ENCODE data around the gene ZNF578. TPM values are rescaled to one million over a fixed set of nuclear protein-coding genes. Genes with fewer than 3 reads are reported as not detected.
"Not testable (repeated sequence)": the region's sequence is repeated elsewhere in the genome, so short reads cannot be mapped to it uniquely, and the experiment has no call there.

Gene ZNF578
- total RNA-seq, 8 experiments from 2014 or later, result 0.11 to 7.5 (median 0.47) TPM

GRCh38 chr19:52485561-52486240 is 32.3 kb downstream of the ZNF578 start:
- in situ Hi-C loops (cut with MboI; ENCODE audit: low pct_unique_long_range_greater_than_20kb in 2 of 9, low sequenced_read_pairs in 9 of 9, unreplicated experiment in 9 of 9); H3K4me1 ChIP-seq (replicated peaks in 1 of 2); ATAC-seq (replicated peaks in 6 of 8); H3K4me3 ChIP-seq; H3K27ac ChIP-seq: not testable (repeated sequence)
- 0 to 67% (median 6%) methylated on average over 1 to 3 of the region's 8 CpGs; no CpG with 5 or more reads in 3 of the 10 experiments for WGBS, 10 experiments

GRCh38 chr19:52492201-52492993 is 39.0 kb downstream of the ZNF578 start:
- H3K27ac ChIP-seq, result no peak overlapping the region
- no peaks in the 10 kb centered on the region for H3K4me1 ChIP-seq (replicated peaks in 1 of 2)
- in situ Hi-C loops (cut with MboI; ENCODE audit: low pct_unique_long_range_greater_than_20kb in 2 of 9, low sequenced_read_pairs in 9 of 9, unreplicated experiment in 9 of 9), result no loop called here
- WGBS, 10 experiments, result 18 to 100% (median 47%) methylated on average over 1 to 12 of the region's 37 CpGs; no CpG with 5 or more reads in 4 of the 10 experiments
- ATAC-seq (replicated peaks in 6 of 8), result no peak
- H3K4me3 ChIP-seq, result peak overlapping the region in 1 of 5 donors; percentile 17

- WGBS, 10 experiments, result 0 to 80% (median 18%) methylated on average over 1 to 13 of the region's 28 CpGs; no CpG with 5 or more reads in 2 of the 10 experiments
- no peaks in the 10 kb centered on the region for H3K4me1 ChIP-seq (replicated peaks in 1 of 2)
- in situ Hi-C loops (cut with MboI; ENCODE audit: low pct_unique_long_range_greater_than_20kb in 2 of 9, low sequenced_read_pairs in 9 of 9, unreplicated experiment in 9 of 9), result no loop called here
- peak in 4 of 8 experiments; percentile 41 to 67 (median 51) for ATAC-seq (replicated peaks in 6 of 8)
- no peak overlapping the region for H3K27ac ChIP-seq
- H3K4me3 ChIP-seq, result peak overlapping the region in 1 of 5 donors; percentile 17
Observed at GRCh38 chr19:52492994-52493470, 39.7 kb downstream of the ZNF578 start.

- ATAC-seq (replicated peaks in 6 of 8), result no peak
- 43 to 100% (median 92%) methylated on average over 1 to 3 of the region's 3 CpGs; no CpG with 5 or more reads in 4 of the 10 experiments for WGBS, 10 experiments
- no peak overlapping the region for H3K27ac ChIP-seq
- in situ Hi-C loops (cut with MboI; ENCODE audit: low pct_unique_long_range_greater_than_20kb in 2 of 9, low sequenced_read_pairs in 9 of 9, unreplicated experiment in 9 of 9), result no loop called here
- H3K4me1 ChIP-seq (replicated peaks in 1 of 2), result no peaks in the 10 kb centered on the region
- H3K4me3 ChIP-seq, result no peak overlapping the region
Observed at GRCh38 chr19:52494518-52494917, 41.2 kb downstream of the ZNF578 start.

GRCh38 chr19:52498571-52498970 is 45.2 kb downstream of the ZNF578 start:
- in situ Hi-C loops (cut with MboI; ENCODE audit: low pct_unique_long_range_greater_than_20kb in 2 of 9, low sequenced_read_pairs in 9 of 9, unreplicated experiment in 9 of 9), result no loop called here
- Histone ChIP-seq H3K4me1 (replicated peaks in 1 of 2) (no peaks in the 10 kb centered on the region), H3K4me3 (no peak overlapping the region), H3K27ac (no peak overlapping the region)
- no peak for ATAC-seq (replicated peaks in 6 of 8)
- 53 to 88% (median 72%) methylated on average over 2 to 7 of the region's 8 CpGs; no CpG with 5 or more reads in 6 of the 10 experiments for WGBS, 10 experiments

GRCh38 chr19:52500474-52500873 is 47.1 kb downstream of the ZNF578 start:
- in situ Hi-C loops (cut with MboI; ENCODE audit: low pct_unique_long_range_greater_than_20kb in 2 of 9, low sequenced_read_pairs in 9 of 9, unreplicated experiment in 9 of 9); H3K4me3 ChIP-seq; ATAC-seq (replicated peaks in 6 of 8); H3K4me1 ChIP-seq (replicated peaks in 1 of 2); H3K27ac ChIP-seq: not testable (repeated sequence)
- 0 to 29% (median 6%) methylated on average over 1 to 3 of the region's 3 CpGs; no CpG with 5 or more reads in 2 of the 10 experiments for WGBS, 10 experiments

- H3K27ac ChIP-seq; H3K4me1 ChIP-seq (replicated peaks in 1 of 2); ATAC-seq (replicated peaks in 6 of 8); H3K4me3 ChIP-seq; in situ Hi-C loops (cut with MboI; ENCODE audit: low pct_unique_long_range_greater_than_20kb in 2 of 9, low sequenced_read_pairs in 9 of 9, unreplicated experiment in 9 of 9): not testable (repeated sequence)
- 36 to 71% (median 60%) methylated on average over 1 to 4 of the region's 12 CpGs; no CpG with 5 or more reads in 6 of the 10 experiments for WGBS, 10 experiments
Observed at GRCh38 chr19:52500991-52501390, 47.6 kb downstream of the ZNF578 start.

- Histone ChIP-seq H3K4me1 (replicated peaks in 1 of 2) (no peaks in the 10 kb centered on the region), H3K27ac (no peak overlapping the region), H3K4me3 (no peak overlapping the region)
- ATAC-seq (replicated peaks in 6 of 8), result no peak
- WGBS, 10 experiments, result 50 to 100% (median 92%) methylated on average over 1 to 5 of the region's 5 CpGs; no CpG with 5 or more reads in 2 of the 10 experiments
- in situ Hi-C loops (cut with MboI; ENCODE audit: low pct_unique_long_range_greater_than_20kb in 2 of 9, low sequenced_read_pairs in 9 of 9, unreplicated experiment in 9 of 9), result no loop called here
Observed at GRCh38 chr19:52507266-52507665, 53.9 kb downstream of the ZNF578 start.

GRCh38 chr19:52516191-52516590 is 62.8 kb downstream of the ZNF578 start:
- H3K4me3 ChIP-seq, result no peak overlapping the region
- no peaks in the 10 kb centered on the region for H3K4me1 ChIP-seq (replicated peaks in 1 of 2)
- no peak for ATAC-seq (replicated peaks in 6 of 8)
- in situ Hi-C loops (cut with MboI; ENCODE audit: low pct_unique_long_range_greater_than_20kb in 2 of 9, low sequenced_read_pairs in 9 of 9, unreplicated experiment in 9 of 9), result no loop called here
- H3K27ac ChIP-seq, result no peak overlapping the region
- WGBS, 10 experiments, result no CpG with 5 or more reads among the region's 5 CpGs

GRCh38 chr19:52518646-52519045 is 65.3 kb downstream of the ZNF578 start:
- 0 to 40% (median 31%) methylated on average over 1 to 2 of the region's 2 CpGs; no CpG with 5 or more reads in 6 of the 10 experiments for WGBS, 10 experiments
- H3K4me1 ChIP-seq (replicated peaks in 1 of 2), result no peaks in the 10 kb centered on the region
- ATAC-seq (replicated peaks in 6 of 8), result no peak
- in situ Hi-C loops (cut with MboI; ENCODE audit: low pct_unique_long_range_greater_than_20kb in 2 of 9, low sequenced_read_pairs in 9 of 9, unreplicated experiment in 9 of 9), result no loop called here
- H3K4me3 ChIP-seq, result no peak overlapping the region
- H3K27ac ChIP-seq, result no peak overlapping the region

GRCh38 chr19:52519175-52519574 is 65.8 kb downstream of the ZNF578 start:
- H3K4me3 ChIP-seq; in situ Hi-C loops (cut with MboI; ENCODE audit: low pct_unique_long_range_greater_than_20kb in 2 of 9, low sequenced_read_pairs in 9 of 9, unreplicated experiment in 9 of 9); ATAC-seq (replicated peaks in 6 of 8); H3K4me1 ChIP-seq (replicated peaks in 1 of 2); H3K27ac ChIP-seq: not testable (repeated sequence)
- WGBS, 10 experiments, result 12 to 60% (median 50%) methylated on average over 1 to 3 of the region's 7 CpGs; no CpG with 5 or more reads in 7 of the 10 experiments

- Histone ChIP-seq H3K4me3 (no peak overlapping the region), H3K4me1 (replicated peaks in 1 of 2) (no peaks in the 10 kb centered on the region), H3K27ac (no peak overlapping the region)
- ATAC-seq (replicated peaks in 6 of 8), result no peak
- WGBS, 10 experiments, result 15 to 46% (median 37%) methylated on average over 1 to 4 of the region's 4 CpGs; no CpG with 5 or more reads in 5 of the 10 experiments
- in situ Hi-C loops (cut with MboI; ENCODE audit: low pct_unique_long_range_greater_than_20kb in 2 of 9, low sequenced_read_pairs in 9 of 9, unreplicated experiment in 9 of 9), result no loop called here
Observed at GRCh38 chr19:52520013-52520412, 66.7 kb downstream of the ZNF578 start.

- no peaks in the 10 kb centered on the region for H3K4me1 ChIP-seq (replicated peaks in 1 of 2)
- no peak overlapping the region for H3K4me3 ChIP-seq
- 88 to 100% (median 100%) methylated on average over 1 to 5 of the region's 14 CpGs; no CpG with 5 or more reads in 7 of the 10 experiments for WGBS, 10 experiments
- H3K27ac ChIP-seq, result no peak overlapping the region
- in situ Hi-C loops (cut with MboI; ENCODE audit: low pct_unique_long_range_greater_than_20kb in 2 of 9, low sequenced_read_pairs in 9 of 9, unreplicated experiment in 9 of 9), result no loop called here
- ATAC-seq (replicated peaks in 6 of 8), result no peak
Observed at GRCh38 chr19:52522551-52522950, 69.2 kb downstream of the ZNF578 start.

Data from motor neuron (in vitro differentiated cells).